SIG-M5 treated with dmso at 0.1 percent for 504 hours (cell line): Measurements from ENCODE around the gene FAM53B.
"Not testable (repeated sequence)": the region's sequence is repeated elsewhere in the genome, so short reads cannot be mapped to it uniquely, and the experiment has no call there.

Source experiments
- DNase-seq: peaks from one replicate; lab custom pipeline; 2025; ENCODE audit not compliant: unreplicated experiment; lab: John Stamatoyannopoulos, UW

The FAM53B gene, protein sequence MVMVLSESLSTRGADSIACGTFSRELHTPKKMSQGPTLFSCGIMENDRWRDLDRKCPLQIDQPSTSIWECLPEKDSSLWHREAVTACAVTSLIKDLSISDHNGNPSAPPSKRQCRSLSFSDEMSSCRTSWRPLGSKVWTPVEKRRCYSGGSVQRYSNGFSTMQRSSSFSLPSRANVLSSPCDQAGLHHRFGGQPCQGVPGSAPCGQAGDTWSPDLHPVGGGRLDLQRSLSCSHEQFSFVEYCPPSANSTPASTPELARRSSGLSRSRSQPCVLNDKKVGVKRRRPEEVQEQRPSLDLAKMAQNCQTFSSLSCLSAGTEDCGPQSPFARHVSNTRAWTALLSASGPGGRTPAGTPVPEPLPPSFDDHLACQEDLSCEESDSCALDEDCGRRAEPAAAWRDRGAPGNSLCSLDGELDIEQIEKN

DNA sequence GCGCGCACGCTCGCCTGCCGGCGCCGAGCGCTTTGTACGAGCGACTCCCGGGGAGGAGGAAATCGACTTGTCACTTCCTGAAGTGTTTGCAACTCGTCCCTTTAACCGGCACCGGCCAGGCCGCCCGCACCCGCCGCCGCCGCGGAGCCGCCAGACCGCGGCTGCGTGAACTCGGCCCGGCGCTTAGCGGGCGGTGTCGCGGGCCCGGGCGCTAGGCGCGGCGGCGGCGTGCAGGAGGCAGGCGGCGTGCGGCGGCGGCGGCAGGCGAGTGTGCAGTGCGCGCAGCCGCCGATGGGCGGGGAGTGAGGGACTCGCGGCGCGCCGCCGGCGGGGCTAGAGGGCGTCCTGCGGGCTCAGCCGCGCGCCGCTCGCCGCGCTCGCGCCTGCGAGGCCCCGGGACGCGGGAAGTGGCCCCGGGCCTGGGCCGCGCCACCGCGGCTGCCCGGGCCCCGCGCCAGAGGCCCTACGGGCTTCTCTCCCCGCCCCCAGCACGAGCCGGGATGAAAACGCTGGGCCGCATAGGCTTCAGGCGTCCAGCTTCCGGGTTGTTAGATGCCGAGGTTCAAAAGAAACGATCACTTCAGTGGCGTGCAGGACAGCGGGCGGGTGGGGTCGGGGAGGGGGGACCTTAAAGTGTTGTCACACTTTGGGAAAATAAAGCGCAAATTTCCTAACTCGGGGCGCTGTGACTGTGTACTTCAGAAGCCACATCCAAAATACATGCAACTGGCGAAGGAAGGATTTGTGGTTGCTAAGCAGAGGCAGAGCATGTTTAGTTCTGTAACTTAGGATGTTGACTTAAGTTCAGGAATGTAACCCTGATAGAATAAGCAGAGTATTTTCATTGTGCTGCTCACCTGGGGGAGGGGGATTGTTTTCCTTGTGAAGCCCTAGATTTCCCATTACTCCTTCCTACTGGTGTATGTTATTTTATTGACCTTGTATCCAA is at the start of gene FAM53B:
FAM53B (minus strand) TSS at position 277 of the 949 bp plus-strand sequence. CDS start 37,665 bp downstream, outside the sequence.
- peak; percentile 83 for DNase-seq

DNA sequence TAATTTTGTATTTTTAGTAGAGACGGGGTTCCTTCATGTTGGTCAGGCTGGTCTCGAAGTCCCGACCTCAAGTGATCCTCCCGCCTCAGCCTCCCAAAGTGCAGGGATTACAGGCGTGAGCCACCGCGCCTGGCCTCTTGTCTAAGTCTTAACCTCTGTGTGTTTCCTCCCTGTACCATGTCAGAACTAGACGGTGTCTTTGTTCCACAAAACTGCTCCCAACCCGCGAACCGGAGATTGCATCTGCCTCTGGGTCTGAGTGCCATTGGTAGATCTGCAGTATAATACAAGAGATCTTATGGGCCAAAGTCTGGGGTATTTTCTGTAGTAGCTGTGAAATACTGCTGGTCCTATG is 48.8 kb upstream of the FAM53B start:
- no peak for DNase-seq

DNA sequence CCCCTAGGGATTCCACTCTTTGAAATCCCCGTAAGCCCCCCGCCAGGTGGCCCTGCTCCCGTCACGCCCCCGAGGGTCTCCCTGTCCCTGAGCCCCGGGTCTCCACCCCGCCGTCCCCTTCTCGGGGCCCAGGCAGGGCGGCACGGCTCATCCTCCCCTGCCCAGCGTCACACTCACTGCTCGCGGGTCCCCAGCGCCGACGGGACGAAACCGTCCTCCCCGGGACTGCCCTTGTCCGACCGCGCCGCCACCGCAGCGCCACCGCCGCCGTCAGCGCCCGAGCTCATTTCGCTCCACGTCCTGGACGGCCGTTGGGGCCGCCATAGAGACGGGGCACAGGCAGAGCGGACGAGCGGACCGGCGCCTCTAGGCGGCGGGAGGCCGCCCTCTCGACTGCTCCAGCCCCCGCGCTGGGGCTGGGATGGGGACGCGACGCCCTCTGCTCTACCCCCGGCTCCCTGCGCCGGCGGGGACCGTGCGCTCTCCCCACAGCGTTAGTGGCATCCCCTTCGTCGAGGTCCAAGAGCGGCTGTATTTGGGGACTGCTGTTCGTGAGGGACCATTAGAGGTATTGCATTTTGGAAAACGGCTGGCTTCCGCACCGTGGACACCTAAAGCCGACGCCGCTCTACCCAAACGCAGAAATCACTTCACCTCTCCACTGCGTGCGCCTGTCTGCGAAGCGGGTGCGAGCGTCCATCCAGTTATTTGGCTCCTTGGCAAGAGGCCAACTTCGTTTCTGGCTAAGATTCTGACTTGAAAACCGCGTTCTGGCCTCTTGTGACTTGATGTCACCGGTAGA is 47.6 kb upstream of the FAM53B start, which contains the start of gene EEF1AKMT2:
EEF1AKMT2 (minus strand) TSS at position 341 of the 802 bp plus-strand sequence; CDS start at position 287, 54 bp downstream.
- DNase-seq, result peak; percentile 65

DNA sequence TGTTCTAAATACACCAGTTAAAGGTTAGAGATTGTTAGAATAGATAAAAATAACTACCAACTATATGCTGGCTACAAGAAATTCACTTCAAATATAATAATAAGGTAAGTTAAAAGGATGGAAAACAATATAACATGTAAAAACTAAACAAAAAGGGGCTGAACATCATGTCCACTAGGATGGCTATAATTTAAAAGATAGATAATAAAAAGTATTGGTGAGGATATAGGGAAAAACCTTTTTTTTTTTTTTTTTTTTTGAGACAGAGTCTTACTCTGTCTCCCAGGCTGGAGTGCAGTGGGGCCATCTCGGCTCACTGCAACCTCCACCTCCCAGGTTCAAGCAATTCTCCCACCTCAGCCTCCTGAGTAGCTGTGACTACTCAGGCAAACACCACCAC is 38.7 kb upstream of the FAM53B start:
- DNase-seq, result not testable (repeated sequence)

DNA sequence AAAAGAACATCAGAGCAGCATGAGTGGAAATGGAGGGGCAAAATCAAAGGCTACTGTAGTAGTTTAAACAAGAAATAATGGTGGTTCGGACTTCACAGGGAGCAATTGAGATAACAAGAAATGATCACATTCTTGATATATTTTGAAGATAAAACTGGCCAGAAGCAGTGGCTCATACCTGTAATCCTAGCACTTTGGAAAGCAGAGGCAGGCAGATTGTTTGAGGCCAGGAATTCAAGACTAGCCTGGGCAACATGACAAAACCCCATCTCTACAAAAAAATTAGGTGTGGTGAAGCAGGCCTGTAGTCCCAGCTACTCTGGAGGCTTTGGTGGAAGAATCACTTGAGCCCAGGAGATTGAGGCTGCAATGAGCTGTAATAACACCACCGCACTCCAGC is 24.6 kb upstream of the FAM53B start:
- DNase-seq, result no peak

DNA sequence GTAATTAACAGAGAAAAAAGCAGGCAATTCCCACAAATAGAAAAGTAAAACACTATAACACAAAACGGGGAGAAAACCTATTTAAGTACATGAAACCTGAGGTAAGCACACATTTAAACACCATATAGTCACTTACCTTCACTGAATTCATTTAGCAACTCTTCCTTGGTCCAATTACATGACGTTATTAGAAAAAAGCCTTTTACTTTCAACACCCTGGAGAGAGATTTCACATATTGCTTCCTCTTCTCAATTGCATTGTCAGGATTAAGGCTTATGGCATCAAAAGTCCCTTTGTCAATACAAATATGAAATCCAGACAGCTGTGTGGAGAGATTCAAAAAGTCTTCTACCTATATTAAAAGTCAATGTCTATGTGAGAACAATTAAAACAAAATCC is 21.1 kb upstream of the FAM53B start:
- DNase-seq, result no peak

DNA sequence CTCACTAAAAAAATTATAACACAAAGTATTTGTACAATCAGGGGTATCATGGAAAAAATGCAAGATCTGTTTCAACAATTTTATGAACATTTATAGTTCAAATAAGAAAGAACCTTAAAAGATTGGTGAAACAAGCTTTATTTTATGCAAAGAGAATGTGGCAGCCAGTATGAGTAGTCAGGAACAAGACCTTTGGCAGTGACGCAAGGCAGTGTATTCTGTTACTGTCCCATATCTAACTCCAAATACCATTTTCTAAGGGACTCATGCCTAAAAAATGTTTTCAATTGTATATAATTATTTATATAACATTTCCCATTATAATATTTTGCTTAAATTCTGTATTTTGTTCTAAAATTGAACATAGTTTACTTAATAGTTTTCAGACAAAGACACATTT is 19.1 kb upstream of the FAM53B start:
- no peak for DNase-seq

DNA sequence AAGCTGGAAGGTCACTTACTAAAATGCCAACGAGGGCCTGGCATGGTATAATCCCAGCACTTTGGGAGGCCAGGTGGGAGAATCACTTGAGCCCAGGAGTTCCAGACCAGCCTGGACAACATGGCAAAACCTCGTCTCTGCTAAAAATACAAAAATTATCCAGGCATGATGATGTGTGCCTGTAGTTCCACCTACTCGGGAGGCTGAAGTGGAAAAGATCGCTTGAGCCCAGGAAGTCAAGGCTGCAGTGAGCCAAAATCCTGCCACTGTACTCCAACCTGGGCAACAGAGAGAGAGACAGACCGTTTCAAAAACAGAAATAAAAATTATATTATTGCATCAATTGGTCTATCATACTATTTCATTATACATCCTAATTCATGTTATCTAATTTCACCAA is 18.1 kb upstream of the FAM53B start:
- DNase-seq, result no peak

DNA sequence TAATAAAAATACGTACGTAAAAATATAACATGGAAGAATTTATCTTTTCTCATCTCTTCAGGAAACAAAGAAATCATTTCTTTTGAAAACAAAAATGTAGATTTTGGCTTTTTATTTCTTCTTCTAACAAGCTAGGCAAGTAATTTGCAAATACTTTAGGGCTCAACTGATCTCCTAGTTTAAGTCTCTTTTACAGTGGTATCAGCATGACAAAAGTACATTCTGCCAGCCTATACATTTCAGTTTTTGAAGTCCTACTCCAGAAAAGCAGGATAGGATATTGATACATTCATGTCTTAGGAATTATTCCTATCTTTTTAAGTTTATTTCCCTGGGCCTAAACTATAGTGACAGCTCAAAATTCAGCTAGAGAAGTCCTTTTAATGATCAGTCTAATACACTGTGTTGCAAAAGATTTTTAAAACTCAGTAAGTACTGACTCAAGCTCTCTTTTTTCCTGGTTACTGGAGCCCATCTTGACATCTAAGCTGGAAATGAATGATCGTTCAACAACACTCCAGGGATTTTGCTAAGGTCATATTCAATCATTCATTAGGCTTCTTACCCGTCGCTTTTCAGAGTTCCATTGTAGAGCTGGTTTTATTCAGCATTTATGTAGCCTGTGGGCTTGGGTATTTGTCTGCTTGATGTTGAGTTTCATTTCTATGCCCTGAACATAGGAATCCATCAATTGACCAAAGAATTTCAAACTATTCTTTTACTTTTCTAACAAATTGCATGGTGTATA is 12.2 kb upstream of the FAM53B start:
- no peak for DNase-seq

DNA sequence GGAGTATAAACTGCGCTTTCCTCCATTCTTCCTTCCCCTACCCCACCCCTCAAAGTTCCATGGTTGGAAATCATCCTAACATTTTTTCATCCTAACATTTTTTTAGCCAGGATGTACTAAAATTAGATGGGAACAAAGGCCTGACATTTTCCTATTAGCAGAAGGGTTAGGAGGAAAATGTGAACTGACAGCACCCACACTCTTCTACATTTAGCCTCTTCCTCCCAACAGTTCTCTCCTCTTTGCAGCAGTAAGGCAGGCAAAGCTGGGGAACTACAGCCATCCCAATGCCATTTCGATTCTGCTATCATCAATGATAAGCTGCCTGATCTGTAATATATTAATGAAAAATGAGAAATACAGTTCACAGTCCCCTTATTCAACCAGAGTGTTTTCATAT is 11.4 kb upstream of the FAM53B start:
- no peak for DNase-seq

DNA sequence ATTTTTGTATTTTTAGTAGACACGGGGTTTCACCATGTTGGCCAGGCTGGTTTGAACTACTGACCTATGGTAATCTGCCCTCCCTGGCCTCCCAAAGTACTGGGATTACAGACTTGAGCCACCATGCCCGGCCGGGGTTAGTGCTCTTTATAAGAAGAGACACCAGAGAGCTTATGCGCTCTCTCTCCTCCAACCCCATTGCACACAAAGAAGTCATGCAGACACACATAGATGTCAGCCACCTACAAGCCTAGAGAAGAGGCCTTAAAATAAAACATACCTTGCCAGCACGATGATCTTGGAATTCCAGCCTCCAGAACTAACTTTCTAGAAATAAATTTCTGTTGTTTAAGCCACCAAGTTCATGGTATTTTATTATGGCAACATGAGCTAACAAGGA is 10.0 kb upstream of the FAM53B start:
- DNase-seq, result no peak

DNA sequence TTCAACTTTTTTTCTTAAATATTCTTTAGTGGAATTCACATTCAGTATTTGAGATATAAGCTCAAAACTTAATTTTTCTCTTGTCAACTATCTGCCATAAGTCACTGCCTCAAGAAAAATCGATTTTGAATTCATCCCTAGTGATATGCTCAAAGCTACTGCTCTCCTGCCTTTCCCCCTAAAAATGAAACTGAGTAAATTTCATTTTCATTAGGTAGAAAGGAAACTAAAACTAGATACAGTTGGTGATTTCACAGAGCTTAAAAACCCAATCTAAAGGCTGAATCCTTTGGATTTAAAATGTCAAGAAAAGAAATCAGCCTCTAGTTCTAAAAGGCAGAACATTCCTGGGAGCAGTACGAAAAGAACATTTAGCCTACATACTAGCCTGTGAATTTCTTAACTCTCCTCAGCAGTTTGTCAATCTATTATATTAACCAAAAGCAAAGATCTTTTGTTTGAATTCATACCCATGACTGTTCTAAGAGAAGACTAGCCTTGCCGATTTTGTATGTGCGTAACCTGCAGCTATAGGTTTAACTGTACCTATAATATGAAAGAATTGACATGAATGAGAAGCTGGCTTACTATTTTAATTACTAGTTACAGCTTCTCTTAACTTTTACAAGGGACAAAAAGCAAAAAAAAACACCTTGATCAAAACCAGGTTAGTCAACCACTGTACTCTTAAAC is 4.9 kb upstream of the FAM53B start:
- DNase-seq, result no peak

DNA sequence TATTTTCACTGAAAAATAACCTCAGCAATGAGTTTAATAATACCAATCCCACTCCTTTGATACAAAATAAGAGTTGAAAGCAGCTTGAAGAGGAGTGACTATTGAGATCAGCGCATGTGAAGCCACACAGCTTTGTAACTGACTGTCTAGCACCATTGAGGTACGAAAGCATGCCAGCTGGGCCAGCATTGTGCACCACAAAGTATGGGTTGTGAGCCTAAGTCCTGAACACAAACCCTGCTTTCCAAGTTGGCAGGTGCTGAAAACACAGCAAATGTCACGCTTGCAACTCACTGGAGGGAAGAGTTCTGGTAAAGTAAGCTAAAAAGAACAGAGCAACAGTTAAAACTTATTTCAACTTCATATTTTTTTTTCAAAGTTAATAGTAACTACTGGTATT is 4.0 kb upstream of the FAM53B start:
- no peak for DNase-seq

DNA sequence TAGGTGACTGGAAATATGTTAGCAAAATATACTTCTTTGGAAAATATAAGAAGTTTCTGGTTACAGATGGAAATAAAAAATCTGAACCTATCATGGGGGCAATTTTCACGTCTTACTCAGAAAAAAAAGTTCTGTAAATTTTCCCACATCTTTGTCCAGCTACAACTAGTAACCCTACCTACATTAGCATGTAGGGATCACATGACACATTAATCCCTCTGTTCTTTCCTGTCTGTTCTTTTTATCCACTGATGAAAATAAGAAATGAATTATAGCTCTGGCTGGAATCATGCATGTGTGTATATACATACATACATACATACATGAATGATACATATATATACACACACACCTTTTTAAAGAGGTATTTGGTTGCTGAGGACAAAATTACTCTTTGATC is 3.6 kb upstream of the FAM53B start:
- no peak for DNase-seq

DNA sequence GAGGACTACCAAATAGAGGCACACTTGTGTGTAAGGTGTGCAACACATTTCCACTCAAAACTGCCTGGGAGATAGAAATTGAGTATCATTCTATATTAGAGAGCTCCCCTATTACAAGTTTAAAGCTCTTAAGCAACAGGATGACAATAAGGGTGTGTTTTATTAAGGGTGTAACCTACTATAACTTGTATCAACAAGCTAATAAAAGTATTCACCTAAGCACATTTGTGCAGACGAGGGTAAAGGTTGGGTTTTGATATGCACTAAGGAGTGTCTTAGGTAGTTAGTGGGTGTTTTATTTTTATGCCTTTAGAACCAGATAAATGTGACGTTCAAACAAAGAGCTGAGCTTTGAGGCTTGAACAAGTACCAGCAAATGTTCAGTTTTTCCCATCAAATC is 2.8 kb upstream of the FAM53B start:
- DNase-seq, result no peak

DNA sequence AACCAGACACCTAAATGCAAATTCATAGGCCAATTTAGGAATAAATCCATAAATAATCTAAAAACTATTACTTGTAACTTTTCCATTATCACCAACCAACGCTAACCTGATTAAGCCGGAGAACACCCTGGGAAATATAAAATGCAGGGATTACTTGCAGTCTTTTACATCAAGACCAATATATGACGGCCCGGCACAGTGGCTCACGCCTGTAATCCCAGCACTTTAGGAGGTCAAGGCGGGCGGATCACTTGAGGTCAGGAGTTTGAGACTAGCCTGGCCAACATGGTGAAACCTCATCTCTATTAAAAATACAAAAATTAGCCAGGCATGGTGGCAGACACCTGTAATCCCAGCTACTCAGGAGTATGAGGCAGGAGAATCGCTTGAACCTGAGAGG is 2.3 kb upstream of the FAM53B start:
- DNase-seq, result not testable (repeated sequence)

DNA sequence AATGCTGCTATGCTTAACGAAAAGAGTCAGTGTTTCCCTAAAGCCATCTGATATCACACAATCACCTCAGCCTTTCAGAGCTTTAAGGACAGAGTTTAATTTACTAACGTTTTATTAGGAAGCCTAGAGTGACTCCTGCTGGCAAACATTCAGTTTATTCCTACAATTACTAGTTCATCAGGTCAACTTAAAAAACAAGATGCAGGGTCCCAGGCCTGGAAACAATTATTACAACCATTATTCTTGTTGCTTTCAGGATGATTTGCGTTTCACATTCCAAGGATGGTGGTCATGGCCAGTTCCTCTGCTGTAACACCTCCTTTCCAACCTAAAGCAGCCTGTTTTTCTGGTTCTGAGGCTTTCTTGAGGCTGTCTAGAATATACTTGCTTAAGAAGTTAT is 1.5 kb upstream of the FAM53B start:
- peak; percentile 70 for DNase-seq

DNA sequence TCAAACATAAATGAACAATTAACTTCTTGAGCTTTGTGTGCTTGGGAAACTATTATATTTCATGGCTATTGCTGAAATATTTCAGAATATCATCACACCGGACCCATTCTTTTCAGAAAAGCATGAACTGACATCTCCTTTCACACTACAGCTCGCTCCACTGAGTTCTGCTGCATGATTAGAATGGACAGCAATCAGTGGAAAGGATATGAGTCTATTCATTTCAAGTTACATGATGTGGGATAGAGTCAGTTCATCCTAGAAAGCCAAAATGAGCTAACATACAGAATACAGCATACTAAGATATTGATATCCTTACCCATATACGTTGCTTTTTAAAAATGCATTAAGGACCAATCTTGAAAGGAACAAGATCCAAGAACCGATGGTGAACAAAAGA is 1.1 kb upstream of the FAM53B start:
- DNase-seq, result no peak

DNA sequence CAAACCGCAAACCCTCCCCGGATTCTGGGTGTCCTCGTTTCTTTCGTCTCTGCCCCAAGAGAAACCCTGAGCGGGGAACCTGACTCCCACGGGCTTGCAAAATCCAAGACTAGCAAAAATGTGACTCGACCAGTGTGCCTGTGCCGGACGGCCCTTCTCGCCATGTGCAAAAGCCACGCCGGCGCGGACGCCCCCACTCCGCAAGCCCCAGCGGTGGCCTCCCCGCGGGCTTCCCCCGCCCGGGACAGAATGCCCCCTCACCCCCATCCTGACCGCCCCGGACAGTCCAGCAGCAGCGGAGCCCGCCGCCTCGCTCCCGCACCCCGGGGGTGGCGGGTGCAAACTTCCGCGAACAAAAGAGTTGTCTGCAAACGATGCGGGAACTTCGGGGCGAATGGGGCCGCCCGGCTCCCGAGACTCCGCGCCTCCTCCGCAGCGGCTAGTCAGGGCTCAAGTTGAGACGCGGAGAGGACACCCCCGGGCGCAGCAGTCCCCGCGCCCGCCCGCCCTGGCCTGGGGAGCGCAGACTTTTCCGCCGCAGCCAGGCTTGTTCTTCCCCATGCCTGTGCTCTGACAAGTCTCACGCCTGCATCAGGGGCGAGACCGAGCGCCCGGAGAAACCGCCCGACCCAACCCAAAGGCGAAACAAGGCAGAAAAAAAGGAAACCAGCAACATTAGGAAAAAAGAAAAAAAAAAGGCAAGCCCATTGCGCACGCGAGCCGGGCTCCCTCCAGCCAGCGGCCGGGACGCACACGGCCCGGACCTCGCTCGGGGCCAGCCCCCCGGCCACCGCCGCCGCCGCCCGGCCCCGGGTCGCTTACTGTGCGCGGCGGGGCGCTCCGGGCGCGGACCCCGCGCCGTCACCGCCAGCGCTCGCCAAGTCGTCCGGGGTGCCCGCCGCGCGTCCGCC is 732 bp downstream of the FAM53B start:
- peak; percentile 56 for DNase-seq
